GM18520 (cell line): ENCODE results near the gene NUCB2.
"Not testable (repeated sequence)": the region's sequence is repeated elsewhere in the genome, so short reads cannot be mapped to it uniquely, and the experiment has no call there.

Experiments used
- ATAC-seq: cut with Tn5 transposase; IDR thresholded peaks from one replicate; pipeline ENCODE4 v1.9.1; 2021; ENCODE audit not compliant: unreplicated experiment

Gene NUCB2

GRCh38 chr11:17276236-17277023 lies at the start of gene NUCB2:
Gene NUCB2, plus strand, starts transcription at chr11:17276739. Its CDS starts 18,585 bp downstream, at chr11:17295324.
- peak; percentile 98 for ATAC-seq

- ATAC-seq = not testable (repeated sequence)
These were observed 48.2 kb upstream of the NUCB2 start for GRCh38 chr11:17228186-17228925.

GRCh38 chr11:17229481-17230152 lies 46.9 kb upstream of the NUCB2 start:
- no peak for ATAC-seq

- peak; percentile 84 for ATAC-seq
These were observed 45.4 kb upstream of the NUCB2 start for GRCh38 chr11:17230867-17231851.

- ATAC-seq = no peak
These were observed 43.4 kb upstream of the NUCB2 start for GRCh38 chr11:17233101-17233500.

GRCh38 chr11:17238377-17238776 lies 38.2 kb upstream of the NUCB2 start:
- ATAC-seq = no peak

GRCh38 chr11:17239927-17240326 lies 36.6 kb upstream of the NUCB2 start:
- ATAC-seq = not testable (repeated sequence)

GRCh38 chr11:17240780-17241179 lies 35.8 kb upstream of the NUCB2 start:
- no peak for ATAC-seq

GRCh38 chr11:17242954-17243353 lies 33.6 kb upstream of the NUCB2 start:
- ATAC-seq = not testable (repeated sequence)

- peak; percentile 89 for ATAC-seq
These were observed 32.5 kb upstream of the NUCB2 start for GRCh38 chr11:17244046-17244445.

- no peak for ATAC-seq
These were observed 25.8 kb upstream of the NUCB2 start for GRCh38 chr11:17250561-17251350.

GRCh38 chr11:17252704-17253103 lies 23.8 kb upstream of the NUCB2 start:
- ATAC-seq = no peak

- no peak for ATAC-seq
These were observed 20.0 kb upstream of the NUCB2 start for GRCh38 chr11:17256512-17256911.

GRCh38 chr11:17257196-17257595 lies 19.3 kb upstream of the NUCB2 start:
- ATAC-seq = no peak

- no peak for ATAC-seq
These were observed 17.9 kb upstream of the NUCB2 start for GRCh38 chr11:17258670-17259069.

GRCh38 chr11:17259519-17259918 lies 17.0 kb upstream of the NUCB2 start:
- no peak for ATAC-seq

- ATAC-seq = no peak
These were observed 16.5 kb upstream of the NUCB2 start for GRCh38 chr11:17260020-17260419.

- no peak for ATAC-seq
These were observed 12.8 kb upstream of the NUCB2 start for GRCh38 chr11:17263769-17264168.

GRCh38 chr11:17266781-17267180 lies 9.8 kb upstream of the NUCB2 start:
- ATAC-seq = no peak

GRCh38 chr11:17267576-17267975 lies 9.0 kb upstream of the NUCB2 start:
- no peak for ATAC-seq
